DND-41 (cell line): ENCODE results near the gene ASXL1.

Experiments
- EZH2 ChIP-seq: IDR thresholded peaks from 3 replicates; pipeline ENCODE4 v1.6.1; 2012; ENCODE audit warnings: borderline replicate concordance, low read depth, mild to moderate bottlenecking, moderate library complexity, low read length, inconsistent platforms; ENCODE audit not compliant: severe bottlenecking
- TF ChIP-seq, protein P1 (sequence below): IDR thresholded peaks from 2 replicates; pipeline ENCODE4 v1.5.1; 2012; ENCODE audit warnings: borderline replicate concordance, low read length, moderate library complexity, mild to moderate bottlenecking; ENCODE audit not compliant: poor library complexity, severe bottlenecking; ENCODE audit errors: extremely low read depth

DNA sequence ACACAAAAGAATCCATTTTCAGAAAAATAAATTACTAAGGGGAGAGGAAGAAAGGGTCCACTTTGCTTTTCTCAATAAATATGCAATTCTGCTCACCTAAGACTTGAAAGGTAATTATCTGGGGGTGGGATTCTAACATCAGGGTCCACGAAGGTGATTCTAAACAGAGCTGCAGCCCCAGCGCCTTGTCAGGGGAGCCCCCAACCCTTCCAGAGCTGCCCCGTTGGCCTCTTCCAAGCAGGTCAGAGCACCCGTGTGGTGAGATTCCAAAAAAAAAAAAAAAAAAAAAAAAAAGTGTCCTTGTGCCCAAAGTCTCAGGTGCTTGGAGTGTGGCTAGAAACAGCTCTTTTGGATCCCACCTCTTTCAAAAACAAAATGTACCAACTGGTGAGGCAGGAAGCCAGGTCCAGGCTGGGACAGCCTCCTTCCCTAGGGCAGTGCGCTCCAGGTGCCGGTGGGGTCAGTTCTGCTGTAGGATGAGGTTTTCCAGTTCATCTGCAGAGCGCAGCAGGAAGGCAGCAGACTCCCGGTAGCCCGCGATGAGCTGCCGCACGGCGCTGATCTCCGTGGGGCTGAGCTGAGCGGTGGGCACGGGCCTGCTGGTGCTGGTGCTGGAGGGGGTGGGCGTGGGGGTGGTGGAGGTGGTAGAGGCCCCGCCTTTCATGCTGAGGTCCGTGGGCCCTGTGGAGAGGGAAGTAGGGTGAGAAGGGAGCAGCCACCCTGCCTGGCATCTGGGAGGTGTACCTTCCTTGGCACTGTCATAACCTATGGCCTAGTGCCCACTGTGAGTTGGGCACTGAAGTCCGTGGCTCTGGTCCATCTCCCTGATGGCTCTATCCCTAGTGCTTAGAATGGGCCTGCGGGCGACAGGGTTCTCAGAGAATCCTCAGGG is 89.3 kb downstream of the ASXL1 start:
- TF ChIP-seq, protein P1, sequence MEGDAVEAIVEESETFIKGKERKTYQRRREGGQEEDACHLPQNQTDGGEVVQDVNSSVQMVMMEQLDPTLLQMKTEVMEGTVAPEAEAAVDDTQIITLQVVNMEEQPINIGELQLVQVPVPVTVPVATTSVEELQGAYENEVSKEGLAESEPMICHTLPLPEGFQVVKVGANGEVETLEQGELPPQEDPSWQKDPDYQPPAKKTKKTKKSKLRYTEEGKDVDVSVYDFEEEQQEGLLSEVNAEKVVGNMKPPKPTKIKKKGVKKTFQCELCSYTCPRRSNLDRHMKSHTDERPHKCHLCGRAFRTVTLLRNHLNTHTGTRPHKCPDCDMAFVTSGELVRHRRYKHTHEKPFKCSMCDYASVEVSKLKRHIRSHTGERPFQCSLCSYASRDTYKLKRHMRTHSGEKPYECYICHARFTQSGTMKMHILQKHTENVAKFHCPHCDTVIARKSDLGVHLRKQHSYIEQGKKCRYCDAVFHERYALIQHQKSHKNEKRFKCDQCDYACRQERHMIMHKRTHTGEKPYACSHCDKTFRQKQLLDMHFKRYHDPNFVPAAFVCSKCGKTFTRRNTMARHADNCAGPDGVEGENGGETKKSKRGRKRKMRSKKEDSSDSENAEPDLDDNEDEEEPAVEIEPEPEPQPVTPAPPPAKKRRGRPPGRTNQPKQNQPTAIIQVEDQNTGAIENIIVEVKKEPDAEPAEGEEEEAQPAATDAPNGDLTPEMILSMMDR, result no peak
- no peak for TF ChIP-seq EZH2
